Measurements from ENCODE around the gene PARD3B.

Gene PARD3B

GRCh38 chr2:205364261-205364660 is 819.0 kb downstream of the PARD3B start:
- H3K4me3 ChIP-seq (ENCODE audit: low read depth, low read length): no peak overlapping the region
- DNase-seq (ENCODE audit: low read depth): no peak
- TF ChIP-seq MAX (IDR thresholded peaks at IDR 0.05; ENCODE audit: low read depth, low read length) (no peak), MYC (IDR thresholded peaks at IDR 0.05; ENCODE audit: low read depth, low read length) (no peak), CTCF (IDR thresholded peaks at IDR 0.05; ENCODE audit: low read depth, low read length) (no peak), POLR2A (IDR thresholded peaks at IDR 0.05; ENCODE audit: extremely low read depth, insufficient read length) (no peak)

- no peak for TF ChIP-seq MYC (IDR thresholded peaks at IDR 0.05; ENCODE audit: low read depth, low read length)
- TF ChIP-seq CTCF (IDR thresholded peaks at IDR 0.05; ENCODE audit: low read depth, low read length): no peak
- no peak for TF ChIP-seq POLR2A (IDR thresholded peaks at IDR 0.05; ENCODE audit: extremely low read depth, insufficient read length)
- no peak for TF ChIP-seq MAX (IDR thresholded peaks at IDR 0.05; ENCODE audit: low read depth, low read length)
- no peak overlapping the region for H3K4me3 ChIP-seq (ENCODE audit: low read depth, low read length)
- no peak for DNase-seq (ENCODE audit: low read depth)
These were observed 821.2 kb downstream of the PARD3B start for GRCh38 chr2:205366336-205367060.

GRCh38 chr2:205367331-205367935 is 822.2 kb downstream of the PARD3B start:
- DNase-seq (ENCODE audit: low read depth): no peak
- TF ChIP-seq POLR2A (IDR thresholded peaks at IDR 0.05; ENCODE audit: extremely low read depth, insufficient read length): no peak
- no peak for TF ChIP-seq MAX (IDR thresholded peaks at IDR 0.05; ENCODE audit: low read depth, low read length)
- no peak for TF ChIP-seq MYC (IDR thresholded peaks at IDR 0.05; ENCODE audit: low read depth, low read length)
- TF ChIP-seq CTCF (IDR thresholded peaks at IDR 0.05; ENCODE audit: low read depth, low read length): no peak
- no peak overlapping the region for H3K4me3 ChIP-seq (ENCODE audit: low read depth, low read length)

- no peak for DNase-seq (ENCODE audit: low read depth)
- no peak for TF ChIP-seq CTCF (IDR thresholded peaks at IDR 0.05; ENCODE audit: low read depth, low read length)
- H3K4me3 ChIP-seq (ENCODE audit: low read depth, low read length): no peak overlapping the region
These were observed 824.5 kb downstream of the PARD3B start for GRCh38 chr2:205369813-205370212.

- DNase-seq (ENCODE audit: low read depth): no peak
- TF ChIP-seq MYC (IDR thresholded peaks at IDR 0.05; ENCODE audit: low read depth, low read length): no peak
- TF ChIP-seq CTCF (IDR thresholded peaks at IDR 0.05; ENCODE audit: low read depth, low read length): no peak
- no peak for TF ChIP-seq MAX (IDR thresholded peaks at IDR 0.05; ENCODE audit: low read depth, low read length)
- no peak for TF ChIP-seq POLR2A (IDR thresholded peaks at IDR 0.05; ENCODE audit: extremely low read depth, insufficient read length)
- H3K4me3 ChIP-seq (ENCODE audit: low read depth, low read length): no peak overlapping the region
These were observed 825.5 kb downstream of the PARD3B start for GRCh38 chr2:205370726-205371125.
